Activated naive CD4-positive, alpha-beta T cell treated with anti-CD3 and anti-CD28 coated beads, Interleukin-2, amount 10 ng/mL, durations not matched to agents 7 days and 5 days (primary cell): ENCODE results near the gene IGSF22.

Source experiments
- CTCF ChIA-PET: fragments of 350-600 bp; sonication (Branson Sonifier 250); formaldehyde crosslinking; loops from one replicate; lab custom pipeline; 2021; ENCODE audit warnings: antibody characterized with exemption; lab: Charles Lee
- DNase-seq: peaks from one replicate; pipeline ENCODE4 v3.0.0-alpha.2; 2020
- H3K27ac Mint-ChIP-seq: one replicate; pipeline ENCODE4 v1.8.0; 2021; ENCODE audit warnings: mild to moderate bottlenecking, moderate library complexity, mixed read lengths
- H3K27me3 Mint-ChIP-seq: one replicate; pipeline ENCODE4 v1.8.0; 2021; ENCODE audit warnings: mild to moderate bottlenecking, mixed read lengths
- H3K36me3 Mint-ChIP-seq: one replicate; pipeline ENCODE4 v1.8.0; 2021; ENCODE audit warnings: mixed read lengths
- H3K4me1 Mint-ChIP-seq: one replicate; pipeline ENCODE4 v1.8.0; 2021; ENCODE audit warnings: mixed read lengths
- H3K4me3 Mint-ChIP-seq: one replicate; pipeline ENCODE4 v1.8.0; 2021; ENCODE audit warnings: mild to moderate bottlenecking, moderate library complexity, mixed read lengths
- H3K9me3 Mint-ChIP-seq: one replicate; pipeline ENCODE4 v1.8.0; 2021; ENCODE audit warnings: mixed read lengths

The IGSF22 gene

GRCh38 chr11:18720091-18720807 is 5.7 kb downstream of the IGSF22 start:
- Mint-ChIP-seq H3K4me1 (peaks cover 8% of the 10 kb centered on the region), H3K36me3 (no peaks in the 10 kb centered on the region), H3K4me3 (peak overlapping the region; percentile 67), H3K27me3 (peaks cover 55% of the 10 kb centered on the region), H3K27ac (no peak overlapping the region), H3K9me3 (no peaks in the 10 kb centered on the region)
- CTCF ChIA-PET = interaction anchor here (0.8 to 5.4 kb wide), 5 partner anchors 7 to 476 kb away, joined by 3 to 49 read pairs (median 23); no protein-coding TSS in a partner anchor
- DNase-seq = no peak

GRCh38 chr11:18715476-18715875 is 10.5 kb downstream of the IGSF22 start:
- peaks cover 33% of the 10 kb centered on the region for H3K27me3 Mint-ChIP-seq
- H3K27ac Mint-ChIP-seq = no peak overlapping the region
- no peak overlapping the region for H3K4me3 Mint-ChIP-seq
- no peaks in the 10 kb centered on the region for H3K36me3 Mint-ChIP-seq
- DNase-seq = no peak
- CTCF ChIA-PET = interaction anchor here (0.9 to 1.6 kb wide), 3 partner anchors 10 to 472 kb away, joined by 3 to 5 read pairs (median 5); partner anchors contain the start of gene IGSF22
- no peaks in the 10 kb centered on the region for H3K4me1 Mint-ChIP-seq
- no peaks in the 10 kb centered on the region for H3K9me3 Mint-ChIP-seq

- H3K36me3 Mint-ChIP-seq = no peaks in the 10 kb centered on the region
- no peak for DNase-seq
- CTCF ChIA-PET = interaction anchor here (1.3 to 4.0 kb wide), 2 partner anchors 9 to 17 kb away, joined by 3 to 31 read pairs; no protein-coding TSS in a partner anchor
- no peak overlapping the region for H3K4me3 Mint-ChIP-seq
- H3K27ac Mint-ChIP-seq = no peak overlapping the region
- no peaks in the 10 kb centered on the region for H3K4me1 Mint-ChIP-seq
- peaks cover 30% of the 10 kb centered on the region for H3K27me3 Mint-ChIP-seq
- no peaks in the 10 kb centered on the region for H3K9me3 Mint-ChIP-seq
Measured at GRCh38 chr11:18714443-18714780, 11.6 kb downstream of the IGSF22 start.

- no peaks in the 10 kb centered on the region for H3K9me3 Mint-ChIP-seq
- H3K27ac Mint-ChIP-seq = no peak overlapping the region
- H3K4me3 Mint-ChIP-seq = no peak overlapping the region
- H3K36me3 Mint-ChIP-seq = no peaks in the 10 kb centered on the region
- H3K27me3 Mint-ChIP-seq = peaks cover 31% of the 10 kb centered on the region
- DNase-seq = no peak
- H3K4me1 Mint-ChIP-seq = no peaks in the 10 kb centered on the region
- CTCF ChIA-PET = interaction anchor here (1.3 to 4.0 kb wide), 2 partner anchors 9 to 17 kb away, joined by 3 to 31 read pairs; no protein-coding TSS in a partner anchor
Measured at GRCh38 chr11:18713646-18714442, 12.1 kb downstream of the IGSF22 start.

GRCh38 chr11:18710545-18710944 is 15.4 kb downstream of the IGSF22 start:
- Mint-ChIP-seq H3K36me3 (no peaks in the 10 kb centered on the region), H3K4me3 (no peak overlapping the region), H3K27me3 (peaks cover 54% of the 10 kb centered on the region), H3K9me3 (no peaks in the 10 kb centered on the region), H3K4me1 (peaks cover 13% of the 10 kb centered on the region), H3K27ac (no peak overlapping the region)
- no peak for DNase-seq
- CTCF ChIA-PET = no interaction called here

GRCh38 chr11:18709414-18709813 is 16.6 kb downstream of the IGSF22 start:
- Mint-ChIP-seq H3K4me1 (peaks cover 20% of the 10 kb centered on the region), H3K27me3 (peaks cover 66% of the 10 kb centered on the region), H3K4me3 (no peak overlapping the region), H3K36me3 (no peaks in the 10 kb centered on the region), H3K9me3 (no peaks in the 10 kb centered on the region), H3K27ac (no peak overlapping the region)
- DNase-seq = no peak
- CTCF ChIA-PET = interaction anchor here (1.0 kb wide), 1 partner anchor 13 kb away, joined by 6 read pairs; no protein-coding TSS in a partner anchor

- Mint-ChIP-seq H3K36me3 (no peaks in the 10 kb centered on the region), H3K27me3 (peaks cover 72% of the 10 kb centered on the region), H3K4me1 (peaks cover 20% of the 10 kb centered on the region), H3K9me3 (no peaks in the 10 kb centered on the region), H3K4me3 (no peak overlapping the region), H3K27ac (no peak overlapping the region)
- no peak for DNase-seq
- CTCF ChIA-PET = interaction anchor here (0.9 to 1.4 kb wide), 3 partner anchors 14 to 168 kb away, joined by 4 to 5 read pairs (median 5); no protein-coding TSS in a partner anchor
Measured at GRCh38 chr11:18707811-18708340, 18.1 kb downstream of the IGSF22 start.

GRCh38 chr11:18706330-18707243 is 19.4 kb downstream of the IGSF22 start:
- H3K9me3 Mint-ChIP-seq = no peaks in the 10 kb centered on the region
- no peaks in the 10 kb centered on the region for H3K36me3 Mint-ChIP-seq
- CTCF ChIA-PET = interaction anchor here (0.9 to 2.5 kb wide), 5 partner anchors 15 to 167 kb away, joined by 3 to 19 read pairs (median 4); no protein-coding TSS in a partner anchor
- DNase-seq = peak; percentile 67
- H3K27ac Mint-ChIP-seq = no peak overlapping the region
- peak overlapping the region; percentile 72 for H3K4me3 Mint-ChIP-seq
- H3K4me1 Mint-ChIP-seq = peaks cover 20% of the 10 kb centered on the region
- H3K27me3 Mint-ChIP-seq = peaks cover 72% of the 10 kb centered on the region

- Mint-ChIP-seq H3K27ac (no peak overlapping the region), H3K4me3 (no peak overlapping the region), H3K27me3 (peaks cover 78% of the 10 kb centered on the region), H3K36me3 (no peaks in the 10 kb centered on the region), H3K9me3 (no peaks in the 10 kb centered on the region), H3K4me1 (peaks cover 20% of the 10 kb centered on the region)
- DNase-seq = peak; percentile 30
- CTCF ChIA-PET = interaction anchor here (1.3 to 2.5 kb wide), 4 partner anchors 16 to 166 kb away, joined by 3 to 19 read pairs (median 4); no protein-coding TSS in a partner anchor
Measured at GRCh38 chr11:18705651-18706281, 20.2 kb downstream of the IGSF22 start.

- Mint-ChIP-seq H3K4me3 (no peak overlapping the region), H3K27ac (no peak overlapping the region), H3K4me1 (peaks cover 23% of the 10 kb centered on the region), H3K9me3 (no peaks in the 10 kb centered on the region), H3K27me3 (peaks cover 81% of the 10 kb centered on the region), H3K36me3 (no peaks in the 10 kb centered on the region)
- CTCF ChIA-PET = interaction anchor here (1.4 to 2.5 kb wide), 2 partner anchors 17 to 23 kb away, joined by 3 to 19 read pairs; no protein-coding TSS in a partner anchor
- no peak for DNase-seq
Measured at GRCh38 chr11:18704698-18705097, 21.3 kb downstream of the IGSF22 start.

GRCh38 chr11:18704045-18704645 is 21.8 kb downstream of the IGSF22 start:
- no peak overlapping the region for H3K27ac Mint-ChIP-seq
- CTCF ChIA-PET = interaction anchor here (1.4 to 2.5 kb wide), 2 partner anchors 18 to 24 kb away, joined by 3 to 19 read pairs; no protein-coding TSS in a partner anchor

GRCh38 chr11:18703001-18703763 is 22.8 kb downstream of the IGSF22 start:
- H3K27me3 Mint-ChIP-seq = peaks cover 76% of the 10 kb centered on the region
- CTCF ChIA-PET = interaction anchor here (1.4 kb wide), 1 partner anchor 25 kb away, joined by 3 read pairs; no protein-coding TSS in a partner anchor
- no peaks in the 10 kb centered on the region for H3K9me3 Mint-ChIP-seq
- no peak for DNase-seq
- peaks cover 32% of the 10 kb centered on the region for H3K4me1 Mint-ChIP-seq
- no peak overlapping the region for H3K27ac Mint-ChIP-seq
- no peak overlapping the region for H3K4me3 Mint-ChIP-seq
- no peaks in the 10 kb centered on the region for H3K36me3 Mint-ChIP-seq

More at GRCh38 chr11:18704045-18704645, 21.8 kb downstream of the IGSF22 start:
- peaks cover 28% of the 10 kb centered on the region for H3K4me1 Mint-ChIP-seq
- no peaks in the 10 kb centered on the region for H3K9me3 Mint-ChIP-seq
- DNase-seq = no peak
- no peak overlapping the region for H3K4me3 Mint-ChIP-seq
- H3K36me3 Mint-ChIP-seq = no peaks in the 10 kb centered on the region
- H3K27me3 Mint-ChIP-seq = peaks cover 80% of the 10 kb centered on the region
